GM12878 (cell line): ENCODE data around the gene DCN. TPM values are rescaled to one million over a fixed set of nuclear protein-coding genes. Genes with fewer than 3 reads are reported as not detected.

Source experiments
- ATAC-seq: fragments of 200-7000 bp; cut with Tn5 transposase; 3 replicates; pipeline ENCODE4 v1.9.1; 2020; ENCODE audit warnings: mild to moderate bottlenecking, moderate library complexity
- BruUV-seq: library from RNA; stranded (reverse); fragments of 400-500 nt; replicated peaks from 2 replicates; lab custom pipeline; 2021; lab: Mats Ljungman, UMichigan
- CTCF ChIA-PET: fragments of 300-600 bp; sonication (Branson Sonifier 250); formaldehyde crosslinking; extraction: SDS; loops from one replicate; lab custom pipeline; 2021; ENCODE audit warnings: inconsistent platforms; lab: Yijun Ruan, JAX
- POLR2A ChIA-PET: fragments of 350-600 bp; formaldehyde crosslinking; extraction: SDS; loops from one replicate; lab custom pipeline; 2021; ENCODE audit warnings: inconsistent platforms; lab: Charles Lee
- RAD21 ChIA-PET: fragments of 300-600 bp; sonication (Branson Sonifier 250); formaldehyde crosslinking; loops from one replicate; lab custom pipeline; 2023; ENCODE audit warnings: antibody characterized with exemption; ENCODE audit not compliant: unreplicated experiment; lab: Charles Lee
- SMC1A ChIA-PET: fragments of 300-600 bp; sonication (Branson Sonifier 250); formaldehyde crosslinking; loops from one replicate; lab custom pipeline; 2023; ENCODE audit not compliant: unreplicated experiment, uncharacterized antibody; lab: Charles Lee
- DNase-seq: peaks from one replicate; pipeline ENCODE4 v3.0.0-alpha.2; 2011; ENCODE audit warnings: low read depth, low spot score
- FAIRE-seq: peaks from 3 replicates; lab custom pipeline; 2011; peaks lifted over from hg19 to GRCh38; lab: Jason Lieb, UNC
- H2AFZ ChIP-seq: 2 replicates; pipeline ENCODE4 v1.6.0; 2011; ENCODE audit warnings: low read depth, low read length, control low read depth; ENCODE audit not compliant: control insufficient read depth
- H3K27ac ChIP-seq: 2 replicates; pipeline ENCODE4 v1.5.1; 2011; ENCODE audit warnings: control low read depth; ENCODE audit not compliant: control insufficient read depth, insufficient read depth
- H3K27me3 ChIP-seq, 2 experiments: replicated peaks in 1 of 2; 2 replicates each; pipeline versions ENCODE4 v1.6.0 to v1.6.1; 2011; ENCODE audit warnings: low read length in 1 of 2; ENCODE audit not compliant: control insufficient read depth in 2 of 2, insufficient read depth in 2 of 2
- H3K36me3 ChIP-seq, 2 experiments: 2 replicates each; pipeline ENCODE4 v1.5.1; 2011; ENCODE audit warnings: low read length in 1 of 2; ENCODE audit not compliant: control insufficient read depth in 2 of 2, insufficient read depth in 2 of 2
- H3K4me1 ChIP-seq: 2 replicates; pipeline ENCODE4 v1.6.1; 2011; ENCODE audit warnings: mild to moderate bottlenecking, low read length, moderate library complexity, mixed read lengths; ENCODE audit not compliant: control insufficient read depth, insufficient read depth
- H3K4me2 ChIP-seq: 2 replicates; pipeline ENCODE4 v1.6.0; 2011; ENCODE audit warnings: control low read depth; ENCODE audit not compliant: control insufficient read depth, insufficient read depth
- H3K4me3 ChIP-seq: fragments of 200-600 bp; sonication (generic); 2 replicates; pipeline ENCODE4 v1.5.1; 2016
- H3K79me2 ChIP-seq: 2 replicates; pipeline ENCODE4 v1.6.0; 2011; ENCODE audit warnings: low read length; ENCODE audit not compliant: control insufficient read depth, insufficient read depth
- H3K9ac ChIP-seq: 2 replicates; pipeline ENCODE4 v1.8.0; 2011; ENCODE audit warnings: low read length, control low read depth, mixed read lengths; ENCODE audit not compliant: control insufficient read depth, insufficient read depth
- H3K9me3 ChIP-seq: replicated peaks from 3 replicates; pipeline ENCODE4 v1.5.1; 2011; ENCODE audit warnings: mild to moderate bottlenecking, low read length; ENCODE audit not compliant: control insufficient read depth, insufficient read depth
- H4K20me1 ChIP-seq: 2 replicates; pipeline ENCODE4 v1.6.0; 2011; ENCODE audit not compliant: control insufficient read depth, insufficient read depth
- CEBPB ChIP-seq, 2 experiments: fragments of 150-350 bp in 1 of 2; IDR thresholded peaks; 2 replicates each; pipeline ENCODE4 v1.6.1; 2012 to 2014; ENCODE audit warnings: low read depth in 2 of 2, low read length in 2 of 2, borderline replicate concordance in 1 of 2, inconsistent platforms in 1 of 2
- E2F4 ChIP-seq: IDR thresholded peaks from 2 replicates; pipeline ENCODE4 v1.6.1; 2012; ENCODE audit warnings: low read depth, low read length, improper control_type of control experiment
- IKZF2 ChIP-seq, 2 experiments: fragments of 450-650 bp; IDR thresholded peaks; 2 replicates each; pipeline ENCODE4 v1.6.1; 2017; ENCODE audit warnings: mild to moderate bottlenecking in 2 of 2, moderate library complexity in 2 of 2
- NKRF ChIP-seq: fragments of 450-650 bp; conservative IDR thresholded peaks from 2 replicates; pipeline ENCODE4 v1.6.1; 2017; ENCODE audit warnings: mild to moderate bottlenecking, moderate library complexity
- SMAD5 ChIP-seq: IDR thresholded peaks from 2 replicates; pipeline ENCODE4 v1.6.1; 2016; ENCODE audit warnings: antibody characterized with exemption, low read depth
- STAT1 ChIP-seq: fragments of 450-650 bp; conservative IDR thresholded peaks from 2 replicates; pipeline ENCODE4 v1.6.1; 2014; ENCODE audit warnings: antibody characterized with exemption, mild to moderate bottlenecking
- USF2 ChIP-seq: IDR thresholded peaks from 2 replicates; pipeline ENCODE4 v1.6.1; 2011; ENCODE audit warnings: low read depth, low read length, improper control_type of control experiment, borderline replicate concordance
- YBX1 ChIP-seq: fragments of 450-650 bp; IDR thresholded peaks from 2 replicates; pipeline ENCODE4 v1.6.1; 2016; ENCODE audit warnings: antibody characterized with exemption
- ZNF687 ChIP-seq: fragments of 450-650 bp; IDR thresholded peaks from 2 replicates; pipeline ENCODE4 v1.6.1; 2017; ENCODE audit warnings: mild to moderate bottlenecking, moderate library complexity
- WGBS: methylation state at CpG from one replicate; pipeline ENCODE4 v1.1.6; 2016; ENCODE audit warnings: low lambda C conversion rate; ENCODE audit not compliant: insufficient replicate concordance, insufficient coverage; ENCODE audit errors: missing lambda C conversion rate; 5-methylcytosine and 5-hydroxymethylcytosine counted together
- in situ Hi-C: fragments of 300-500 bp; cut with MboI; formaldehyde crosslinking; loops from 9 replicates; pipeline ENCODE4 v1.14.3; 2018; ENCODE audit warnings: mixed read lengths
- intact Hi-C: fragments of 100-400 bp; cut with micrococcal nuclease; formaldehyde crosslinking; loops from one replicate; pipeline ENCODE4 v1.14.2; 2022; ENCODE audit not compliant: unreplicated experiment
- polyA plus RNA-seq, 11 experiments: library from polyadenylated mRNA; depleted of rRNA in 4 of 11; unstranded in 6 of 11; stranded (reverse) in 5 of 11; fragments of >200 nt; fragmentation: Nextera tagmentation in 4 of 11; fragmentation: Illumina TruSeq in 1 of 11; extraction: Ambion mirVana in 4 of 11; extraction: Trizol in 1 of 11; gene quantifications; 1 replicate in 1 of 11; 2 replicates in 10 of 11; pipeline versions ENCODE4 v1.2.1 to v1.2.3, GENCODE V29; 2011 to 2016; ENCODE audit warnings: inconsistent platforms in 2 of 11, missing spikeins in 2 of 11, low read depth in 1 of 11
- total RNA-seq, 4 experiments: library from RNA; depleted of rRNA in 3 of 4; stranded (reverse); fragments of >200 nt in 3 of 4; fragmentation: Illumina TruSeq in 1 of 4; extraction: Trizol in 1 of 4; gene quantifications; 2 replicates each; pipeline versions ENCODE4 v1.2.1 to v1.2.3, GENCODE V29; 2013 to 2021

DCN gene
- total and polyA plus RNA-seq, 10 of the 15 experiments (the other 5 are each of a cell fraction or from before 2014, with no cell fraction given) = 0.07 to 2.1 (median 0.75) TPM; not detected in 6

- no peak overlapping the region for H2AFZ ChIP-seq
- WGBS = 35% methylated on average over 2 of the region's 2 CpGs
- TF ChIP-seq SMAD5 (no peak), IKZF2 (IDR thresholded peaks at IDR 0.05) (no peak), STAT1 (no peak), NKRF (no peak), CEBPB (IDR thresholded peaks at IDR 0.05; ENCODE audit: borderline replicate concordance in 1 of 2, low read depth in 2 of 2, low read length in 2 of 2) (no peak)
- no peak overlapping the region for H3K9ac ChIP-seq
- no peaks in the 10 kb centered on the region for H3K9me3 ChIP-seq
- intact Hi-C loops = no loop called here
- no peaks in the 10 kb centered on the region for H3K27me3 ChIP-seq
- no peak for ATAC-seq
- ChIA-PET CTCF (interaction anchor here (1.3 to 3.0 kb wide), 3 partner anchors 68 to 202 kb away, joined by 4 to 20 read pairs (median 6); no protein-coding TSS in a partner anchor), RAD21 (interaction anchor here (1.9 kb wide), 1 partner anchor 148 kb away, joined by 7 read pairs; no protein-coding TSS in a partner anchor), POLR2A (no interaction called here), SMC1A (interaction anchor here (1.8 kb wide), 1 partner anchor 152 kb away, joined by 5 read pairs; no protein-coding TSS in a partner anchor)
- no peak for DNase-seq
- no peak for FAIRE-seq
- no peaks in the 10 kb centered on the region for H3K79me2 ChIP-seq
- H3K4me3 ChIP-seq = no peak overlapping the region
- H4K20me1 ChIP-seq = no peaks in the 10 kb centered on the region
- in situ Hi-C loops = no loop called here
- H3K4me2 ChIP-seq = no peak overlapping the region
- H3K4me1 ChIP-seq = no peaks in the 10 kb centered on the region
- H3K36me3 ChIP-seq = no peaks in the 10 kb centered on the region
- BruUV-seq = no TSS peak
- no peak overlapping the region for H3K27ac ChIP-seq
Measured at GRCh38 chr12:91176358-91176757, 6.3 kb downstream of the DCN start.

- FAIRE-seq = no peak
- Histone ChIP-seq H3K9ac (no peak overlapping the region), H3K9me3 (no peaks in the 10 kb centered on the region), H3K4me2 (no peak overlapping the region), H2AFZ (no peak overlapping the region), H3K36me3 (no peaks in the 10 kb centered on the region), H3K4me3 (no peak overlapping the region), H3K79me2 (no peaks in the 10 kb centered on the region), H3K4me1 (no peaks in the 10 kb centered on the region), H3K27ac (no peak overlapping the region), H3K27me3 (no peaks in the 10 kb centered on the region), H4K20me1 (no peaks in the 10 kb centered on the region)
- no TSS peak for BruUV-seq
- CTCF ChIA-PET = no interaction called here
- SMC1A ChIA-PET = interaction anchor here (1.3 kb wide), 1 partner anchor 29 kb away, joined by 4 read pairs; no protein-coding TSS in a partner anchor
- RAD21 ChIA-PET = no interaction called here
- POLR2A ChIA-PET = no interaction called here
- no peak for ATAC-seq
- no peak for DNase-seq
- WGBS = 0% methylated on average over 1 of the region's 1 CpG
- in situ Hi-C loops (no loop called here), intact Hi-C loops (no loop called here)
- TF ChIP-seq YBX1 (no peak), USF2 (no peak), E2F4 (no peak), ZNF687 (no peak)
Measured at GRCh38 chr12:91173124-91173523, 9.5 kb downstream of the DCN start.
